AG09309 (cell line): Measurements from ENCODE around the gene TMPRSS9.

ENCODE experiments used
- DNase-seq: peaks from one replicate; pipeline ENCODE4 v3.0.0-alpha.2; 2010; ENCODE audit warnings: low read depth
- H3K4me3 ChIP-seq: 2 replicates; pipeline ENCODE4 v1.5.1; 2011; ENCODE audit warnings: mild to moderate bottlenecking, low read depth, low read length, moderate library complexity; ENCODE audit not compliant: control insufficient read depth
- TF ChIP-seq, protein P1 (sequence below): IDR thresholded peaks from 2 replicates; pipeline ENCODE4 v1.5.1; 2011; ENCODE audit warnings: mild to moderate bottlenecking, low read depth, low read length, inconsistent platforms; ENCODE audit not compliant: insufficient read depth, control insufficient read depth; ENCODE audit errors: missing control alignments

The TMPRSS9 gene

GRCh38 chr19:2340496-2341243 lies 19.4 kb upstream of the TMPRSS9 start:
- TF ChIP-seq, protein P1, sequence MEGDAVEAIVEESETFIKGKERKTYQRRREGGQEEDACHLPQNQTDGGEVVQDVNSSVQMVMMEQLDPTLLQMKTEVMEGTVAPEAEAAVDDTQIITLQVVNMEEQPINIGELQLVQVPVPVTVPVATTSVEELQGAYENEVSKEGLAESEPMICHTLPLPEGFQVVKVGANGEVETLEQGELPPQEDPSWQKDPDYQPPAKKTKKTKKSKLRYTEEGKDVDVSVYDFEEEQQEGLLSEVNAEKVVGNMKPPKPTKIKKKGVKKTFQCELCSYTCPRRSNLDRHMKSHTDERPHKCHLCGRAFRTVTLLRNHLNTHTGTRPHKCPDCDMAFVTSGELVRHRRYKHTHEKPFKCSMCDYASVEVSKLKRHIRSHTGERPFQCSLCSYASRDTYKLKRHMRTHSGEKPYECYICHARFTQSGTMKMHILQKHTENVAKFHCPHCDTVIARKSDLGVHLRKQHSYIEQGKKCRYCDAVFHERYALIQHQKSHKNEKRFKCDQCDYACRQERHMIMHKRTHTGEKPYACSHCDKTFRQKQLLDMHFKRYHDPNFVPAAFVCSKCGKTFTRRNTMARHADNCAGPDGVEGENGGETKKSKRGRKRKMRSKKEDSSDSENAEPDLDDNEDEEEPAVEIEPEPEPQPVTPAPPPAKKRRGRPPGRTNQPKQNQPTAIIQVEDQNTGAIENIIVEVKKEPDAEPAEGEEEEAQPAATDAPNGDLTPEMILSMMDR, result no peak
- no peak for DNase-seq
- no peak overlapping the region for H3K4me3 ChIP-seq

GRCh38 chr19:2341244-2341751 lies 18.8 kb upstream of the TMPRSS9 start:
- no peak for DNase-seq
- no peak overlapping the region for H3K4me3 ChIP-seq
- TF ChIP-seq, protein P1, result no peak

- TF ChIP-seq, protein P1, result no peak
- no peak overlapping the region for H3K4me3 ChIP-seq
- no peak for DNase-seq
Observed at GRCh38 chr19:2341982-2342381, 18.1 kb upstream of the TMPRSS9 start.

DNA sequence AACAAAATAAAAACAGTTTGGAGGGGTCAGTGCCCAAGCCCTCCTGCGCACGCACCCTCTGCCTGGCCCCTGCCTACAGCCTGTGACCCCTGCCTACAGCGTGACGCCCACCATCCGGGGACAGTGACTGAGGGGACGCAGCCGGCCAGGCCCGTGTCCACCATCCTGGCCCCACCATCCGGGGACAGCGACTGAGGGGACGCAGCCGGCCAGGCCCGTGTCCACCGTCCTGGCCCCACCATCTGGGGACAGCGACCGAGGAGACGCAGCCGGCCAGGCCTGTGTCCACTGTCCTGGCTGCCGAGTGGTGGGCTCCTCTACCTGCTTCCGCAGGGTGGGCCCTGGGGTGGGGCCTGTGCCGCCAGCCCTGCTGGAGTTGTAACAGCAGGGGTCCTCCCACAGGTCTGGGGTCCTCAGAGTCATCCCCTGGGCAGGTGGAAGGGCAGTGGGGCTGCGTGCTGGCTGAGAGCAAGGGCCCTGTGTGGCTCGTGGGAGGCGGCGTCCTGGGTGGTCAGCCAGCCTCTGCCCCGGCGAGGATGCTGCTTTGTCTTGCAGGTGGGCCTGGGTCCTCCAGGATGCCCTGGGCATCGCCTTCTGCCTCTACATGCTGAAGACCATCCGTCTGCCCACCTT lies 17.3 kb upstream of the TMPRSS9 start:
- TF ChIP-seq, protein P1, result no peak
- no peak overlapping the region for H3K4me3 ChIP-seq
- no peak for DNase-seq

DNA sequence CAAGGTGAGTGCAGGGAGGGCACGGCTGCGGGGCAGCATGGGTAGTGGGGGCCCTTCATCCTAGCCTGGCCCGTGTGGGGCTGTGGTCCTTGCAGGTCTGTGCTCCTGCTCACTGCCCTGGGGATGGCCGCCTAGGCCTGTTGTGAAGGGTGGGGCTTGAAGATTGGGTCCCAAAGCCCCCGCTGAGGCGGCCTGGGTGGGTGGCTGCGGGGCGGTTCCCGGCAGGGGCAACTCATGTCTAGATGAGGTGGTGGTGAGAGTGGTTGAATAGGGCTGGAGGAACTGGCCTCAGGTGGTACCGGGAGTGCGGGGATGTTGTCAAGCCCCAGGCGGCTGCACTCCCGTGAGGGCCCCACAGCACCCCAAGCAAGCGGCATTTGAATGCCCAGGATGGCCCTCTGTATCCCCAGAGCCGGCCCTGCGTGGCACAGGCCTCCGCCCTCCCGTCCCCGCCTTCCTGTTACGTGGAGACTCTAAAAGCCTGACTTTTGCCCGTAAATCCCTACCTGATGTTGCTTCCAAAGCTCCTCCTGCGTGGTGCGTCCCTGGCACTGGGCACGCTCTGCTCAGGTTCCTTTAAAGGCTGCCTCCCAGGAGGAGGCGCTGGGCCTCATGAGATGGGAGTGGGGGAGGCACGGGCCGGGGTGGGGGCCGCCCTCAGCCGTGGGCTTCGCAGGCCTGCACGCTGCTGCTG lies 16.6 kb upstream of the TMPRSS9 start:
- TF ChIP-seq, protein P1, result no peak
- H3K4me3 ChIP-seq, result no peak overlapping the region
- no peak for DNase-seq

GRCh38 chr19:2344381-2344870 lies 15.6 kb upstream of the TMPRSS9 start:
- H3K4me3 ChIP-seq, result no peak overlapping the region
- DNase-seq, result no peak
- TF ChIP-seq, protein P1, result no peak
